GM18909 (cell line): ENCODE measurements around the gene NAP1L4.

ENCODE experiments used
- ATAC-seq: cut with Tn5 transposase; IDR thresholded peaks from one replicate; pipeline ENCODE4 v1.9.1; 2021; ENCODE audit warnings: mild to moderate bottlenecking; ENCODE audit not compliant: unreplicated experiment, poor library complexity

Gene NAP1L4

DNA sequence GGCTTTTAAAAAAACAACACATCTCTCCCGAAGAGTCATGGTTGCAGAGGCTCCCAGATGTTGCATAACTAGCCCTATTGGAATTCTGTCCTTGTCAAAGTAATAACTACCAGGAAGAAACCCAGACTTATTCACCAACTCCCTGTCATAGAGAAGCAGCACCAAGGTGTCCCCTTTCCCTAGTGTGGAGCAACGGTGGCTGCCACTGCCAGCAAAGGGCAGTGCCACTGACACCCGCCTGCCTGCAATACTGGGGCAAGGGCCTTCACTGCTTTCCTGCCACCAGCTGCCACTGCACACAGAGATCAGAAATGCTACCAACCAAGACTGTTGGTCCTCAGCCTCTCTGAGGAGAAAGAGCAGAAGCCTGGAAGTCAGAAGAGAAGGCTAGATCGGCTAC lies 27.3 kb downstream of the NAP1L4 start:
- ATAC-seq, result no peak

DNA sequence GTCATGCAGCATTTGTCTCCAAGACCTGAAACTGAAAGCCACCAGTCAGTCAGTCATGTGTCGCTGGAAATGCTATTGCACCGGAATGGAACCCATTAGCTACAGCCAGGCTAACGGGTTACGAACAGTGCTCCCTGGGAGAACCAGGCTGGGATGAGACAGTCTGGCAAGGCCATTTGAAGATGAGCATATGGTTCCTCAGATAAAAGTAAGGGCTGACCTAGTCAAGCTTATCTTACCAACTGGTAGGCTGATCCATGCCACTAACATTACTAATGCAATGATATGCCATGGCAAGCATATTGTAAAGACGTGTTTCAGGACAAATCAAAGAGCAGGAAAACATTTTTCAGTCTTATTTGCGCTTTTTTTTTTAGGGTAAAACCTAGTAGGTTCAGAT lies 28.4 kb downstream of the NAP1L4 start:
- no peak for ATAC-seq

DNA sequence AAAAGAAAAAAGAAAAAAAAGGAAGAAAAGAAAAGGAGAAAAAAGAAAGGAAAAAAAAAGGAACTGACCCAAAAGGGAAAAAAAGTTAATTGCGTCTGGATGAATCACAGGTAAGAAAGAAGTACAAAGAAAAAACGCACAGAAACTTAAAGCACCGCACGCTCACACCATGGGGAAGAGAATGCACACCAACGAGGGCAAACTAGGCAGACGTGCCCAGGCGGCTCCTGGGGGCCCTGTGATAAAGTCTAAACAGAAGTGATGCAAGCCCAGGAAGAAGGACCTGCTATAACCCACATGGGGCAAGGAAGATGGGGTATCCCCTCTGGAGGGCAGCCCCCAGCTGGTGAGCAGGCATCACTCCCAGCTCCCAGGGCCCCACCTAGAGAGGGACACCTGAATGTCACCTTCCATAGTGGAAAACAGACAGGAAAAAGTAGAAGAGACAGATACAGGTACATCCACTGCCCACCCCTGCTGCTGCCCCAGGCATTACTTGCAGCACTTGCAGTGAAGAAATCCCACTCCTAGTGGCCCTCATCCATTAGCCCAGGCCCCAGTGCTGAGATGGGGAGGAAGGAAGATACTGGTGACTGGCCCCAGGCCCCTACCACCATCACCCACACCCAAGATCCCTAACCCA lies 28.9 kb downstream of the NAP1L4 start:
- no peak for ATAC-seq

DNA sequence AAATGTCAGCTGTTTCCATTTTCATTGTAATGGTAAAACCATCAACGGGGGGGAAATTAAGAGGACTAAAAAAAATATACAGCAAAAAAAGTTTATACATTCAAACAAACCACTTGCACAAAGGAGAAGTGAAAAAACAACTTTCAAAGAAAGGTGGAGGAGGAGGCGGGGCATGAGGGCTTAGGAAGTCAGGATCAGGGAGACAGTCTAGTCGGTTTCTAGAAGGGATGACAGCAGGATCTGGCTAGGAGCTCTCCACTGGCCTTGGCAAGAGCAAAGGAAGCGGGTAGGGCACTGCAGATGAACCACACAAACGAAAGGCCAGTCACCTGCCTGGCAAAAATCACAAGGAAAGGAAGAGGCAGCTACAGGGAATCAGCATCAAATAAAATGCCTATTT lies 31.0 kb downstream of the NAP1L4 start:
- ATAC-seq, result no peak

DNA sequence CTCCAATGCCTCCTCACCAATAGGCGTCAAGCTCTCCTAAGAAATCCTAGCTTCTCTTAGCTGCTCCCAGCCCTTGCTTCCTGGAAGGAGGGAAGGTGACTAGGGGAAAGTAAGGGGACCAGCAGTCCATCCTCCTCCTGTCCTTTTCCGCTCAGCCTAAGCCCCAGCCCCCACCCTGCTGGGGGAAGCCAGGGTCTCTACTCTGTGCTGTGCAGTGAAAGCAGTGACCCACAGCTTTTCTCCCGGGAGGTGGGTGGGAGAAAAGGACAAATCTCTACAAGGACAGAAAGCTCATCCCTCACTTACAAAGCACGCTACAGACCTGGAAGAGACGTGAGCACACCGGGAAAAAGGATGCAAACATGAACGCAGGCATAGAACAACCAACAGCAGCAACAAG lies 32.0 kb downstream of the NAP1L4 start:
- no peak for ATAC-seq

DNA sequence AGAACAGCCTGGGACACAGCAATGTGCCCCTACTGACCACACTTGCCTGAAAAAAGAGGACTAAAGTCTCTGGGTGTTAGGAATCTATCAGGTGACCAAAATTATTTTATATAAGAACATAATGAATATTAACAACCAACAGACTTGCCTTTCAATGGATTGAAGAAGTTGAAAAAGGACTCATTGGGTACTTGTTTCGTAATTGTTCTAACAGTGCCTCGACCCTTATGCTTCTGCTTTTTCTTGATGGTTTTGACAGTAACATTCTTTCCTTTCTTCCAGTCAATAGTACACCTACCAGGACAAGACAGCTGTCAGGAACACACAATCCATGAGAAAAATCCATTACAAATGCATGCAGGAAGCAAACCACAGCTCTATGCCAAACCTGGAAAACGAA lies 33.9 kb downstream of the NAP1L4 start:
- no peak for ATAC-seq

DNA sequence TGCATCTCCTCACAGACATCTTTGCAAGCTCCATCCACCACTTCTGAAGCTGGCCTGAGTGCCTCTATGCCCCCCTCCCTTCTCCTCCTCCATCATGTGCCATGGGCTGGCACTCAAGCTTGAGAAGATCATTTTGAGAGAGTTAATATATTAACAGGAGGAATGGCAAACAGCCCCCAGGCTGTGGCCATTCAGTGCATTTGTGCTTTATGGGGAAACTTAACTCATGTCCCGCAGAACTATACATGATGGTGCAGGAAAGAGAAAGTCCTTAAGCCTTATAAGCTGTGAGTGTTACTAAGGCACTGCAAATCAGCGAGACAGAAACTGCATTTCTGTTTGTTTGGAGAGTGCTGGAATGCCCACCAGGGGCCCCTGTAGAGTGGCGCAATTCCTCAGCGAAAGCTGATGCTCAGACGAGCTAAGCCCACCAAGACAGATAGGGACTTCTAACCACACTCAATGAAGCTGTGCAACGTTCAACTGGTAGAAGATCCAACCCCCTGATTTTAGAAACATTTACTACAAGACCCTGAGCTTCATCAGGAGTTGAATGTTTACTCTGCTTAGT lies 36.1 kb downstream of the NAP1L4 start:
- no peak for ATAC-seq

DNA sequence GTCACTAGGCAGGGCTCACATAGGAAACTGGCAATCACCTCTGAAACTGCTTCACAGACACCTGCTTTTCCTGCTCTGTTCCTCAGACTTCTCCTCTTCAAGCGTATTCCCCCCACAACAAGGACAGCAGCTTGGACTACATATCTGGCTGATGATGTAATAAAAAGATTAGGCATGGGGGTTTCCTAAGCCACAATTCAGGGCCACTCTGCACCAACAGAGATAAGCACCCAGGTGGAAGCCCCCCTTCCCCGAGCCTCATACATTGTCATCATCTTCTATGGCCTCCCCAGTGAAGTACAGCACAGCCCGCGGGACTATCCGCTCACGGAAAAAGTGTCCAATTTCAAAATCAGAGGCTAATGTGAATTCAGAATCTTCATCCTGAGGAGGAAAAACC lies 37.9 kb downstream of the NAP1L4 start:
- no peak for ATAC-seq

DNA sequence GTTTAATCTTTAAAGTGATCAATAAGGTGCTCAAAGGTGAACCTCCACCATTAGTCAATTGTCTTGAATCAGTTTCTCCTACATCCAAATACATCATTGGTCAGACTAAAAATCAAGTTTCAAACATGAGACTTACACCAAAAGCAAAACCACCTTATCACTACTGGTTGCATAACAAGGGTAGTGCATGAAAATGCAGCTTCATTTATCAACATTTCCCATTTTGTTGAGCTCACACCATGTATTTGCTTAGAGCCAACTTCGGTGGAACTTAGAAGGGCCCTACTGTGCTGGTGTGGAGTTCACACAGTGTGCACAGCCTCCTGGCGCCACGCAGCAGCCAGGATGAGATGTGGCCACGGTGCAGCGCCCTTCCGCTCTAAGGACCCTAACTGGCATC lies 39.8 kb downstream of the NAP1L4 start:
- no peak for ATAC-seq

DNA sequence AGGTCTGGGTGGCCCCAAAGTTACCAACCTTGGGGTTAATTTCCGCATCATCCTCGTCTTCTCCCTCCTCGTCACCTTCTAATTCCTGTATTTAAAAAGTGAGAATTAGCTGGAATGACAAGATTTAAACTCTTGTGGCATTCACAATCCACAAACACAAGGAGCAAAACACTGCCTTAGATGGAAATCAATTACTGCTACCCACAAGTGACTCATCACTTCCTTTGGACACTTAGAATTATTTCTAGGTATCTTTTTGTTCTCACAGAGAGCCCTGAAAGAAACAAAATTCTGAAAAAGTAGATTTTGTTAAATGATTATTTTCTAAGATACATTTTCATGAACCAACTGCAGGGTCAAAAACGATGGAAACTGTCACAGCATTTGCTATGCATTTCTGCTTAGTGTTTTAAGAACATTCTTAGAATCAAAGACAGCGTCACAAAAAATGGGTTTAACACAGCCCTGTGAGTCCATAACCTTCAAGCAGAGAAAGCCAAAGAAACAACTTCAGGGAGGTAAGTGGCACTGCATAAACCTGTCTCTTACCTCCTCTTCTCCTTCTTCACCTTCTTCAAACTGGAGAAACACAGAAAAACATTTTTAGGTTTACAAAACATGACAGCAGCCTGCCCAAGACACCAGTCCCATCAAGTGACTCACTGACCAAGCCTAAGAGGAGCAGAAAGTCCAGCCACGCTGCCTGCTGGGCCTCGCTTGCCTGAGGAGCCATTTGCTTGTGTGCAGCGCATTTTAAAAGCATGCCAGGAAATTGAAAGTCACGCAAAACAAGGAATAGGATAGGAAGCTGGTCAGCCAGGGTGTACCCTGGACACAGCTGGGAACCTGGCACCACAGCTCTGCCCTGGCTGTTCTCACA lies 40.7 kb downstream of the NAP1L4 start:
- no peak for ATAC-seq

DNA sequence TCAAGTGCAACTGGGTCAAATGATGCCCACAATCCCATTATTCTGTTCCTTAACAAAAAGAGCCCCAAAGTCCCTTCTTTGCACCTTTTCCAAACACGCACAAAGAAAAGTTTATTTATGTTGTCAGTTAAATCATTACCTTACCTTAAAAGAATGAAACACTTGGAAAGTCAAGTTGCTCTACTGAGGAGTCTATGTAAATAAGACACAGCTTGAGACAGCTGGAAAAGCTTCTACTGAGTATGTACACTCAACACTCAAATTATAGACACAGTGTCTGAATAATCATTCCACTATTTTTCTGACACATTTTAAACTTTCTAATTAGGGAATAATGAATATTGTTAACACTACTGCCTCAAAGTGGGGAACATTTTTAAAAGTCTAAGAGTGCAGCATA lies 41.3 kb downstream of the NAP1L4 start:
- ATAC-seq, result no peak

DNA sequence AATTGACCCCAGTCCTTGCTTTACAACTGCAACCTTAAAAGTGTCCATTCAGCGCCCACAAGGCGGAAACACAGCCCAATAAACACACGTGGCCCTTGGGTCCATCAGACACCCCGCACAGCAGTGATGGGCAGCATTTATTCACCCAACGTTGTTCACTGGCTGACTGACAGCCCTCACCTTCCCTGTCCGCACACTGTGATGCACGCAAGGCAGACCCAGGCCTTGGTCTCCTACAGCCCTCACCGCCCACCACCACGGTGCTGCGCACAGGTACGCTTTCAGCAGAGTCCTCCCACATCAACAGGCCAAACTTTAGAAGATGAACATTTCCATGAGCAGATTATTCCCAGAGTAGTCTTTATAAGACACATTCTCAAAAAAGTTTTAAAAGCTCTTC lies 42.2 kb downstream of the NAP1L4 start:
- ATAC-seq, result no peak

DNA sequence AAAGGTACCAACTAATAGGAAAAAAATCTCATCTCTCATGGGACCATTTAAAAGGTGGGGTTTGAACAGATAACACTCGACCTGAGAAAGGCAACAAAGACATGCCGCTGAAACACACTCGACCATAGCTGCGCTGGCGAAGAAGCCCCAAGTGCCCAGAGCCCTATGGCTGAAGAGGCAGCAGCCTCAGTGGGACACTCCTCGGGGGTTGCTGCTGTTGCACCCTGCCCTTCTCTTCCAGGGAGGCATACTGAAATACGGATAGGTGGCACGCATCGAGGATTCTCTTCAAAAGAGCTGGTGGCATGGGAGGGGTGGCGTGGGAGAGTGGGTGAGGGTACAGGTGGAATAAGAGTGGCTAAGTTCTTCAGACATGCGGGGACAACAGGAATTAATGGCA lies 44.4 kb downstream of the NAP1L4 start:
- ATAC-seq, result no peak

DNA sequence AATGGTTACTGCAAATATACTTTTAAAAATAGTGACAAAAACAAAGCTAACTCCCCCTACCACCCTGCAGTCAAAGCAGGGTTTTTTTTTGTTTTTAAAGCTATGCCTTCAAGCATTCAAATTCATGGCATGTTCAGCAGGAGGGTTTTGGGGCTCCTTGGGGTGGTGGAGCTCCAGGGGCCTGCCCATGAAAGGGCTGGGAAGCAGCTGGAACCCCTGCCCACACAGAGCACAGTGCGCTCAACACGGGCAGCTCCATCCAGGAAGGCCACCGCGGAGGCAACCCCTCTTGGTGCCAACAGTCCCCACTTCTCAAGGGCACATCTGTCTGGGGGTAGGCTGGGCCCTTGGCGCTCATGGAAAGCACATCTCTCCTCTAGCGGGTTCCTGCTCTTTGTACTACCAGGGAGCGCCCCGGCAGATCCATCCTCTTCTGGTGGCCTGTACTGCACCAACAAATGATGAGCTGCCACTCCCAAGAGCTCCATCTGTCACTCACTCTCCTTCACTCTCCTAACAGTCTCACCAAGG lies 46.3 kb downstream of the NAP1L4 start:
- no peak for ATAC-seq

DNA sequence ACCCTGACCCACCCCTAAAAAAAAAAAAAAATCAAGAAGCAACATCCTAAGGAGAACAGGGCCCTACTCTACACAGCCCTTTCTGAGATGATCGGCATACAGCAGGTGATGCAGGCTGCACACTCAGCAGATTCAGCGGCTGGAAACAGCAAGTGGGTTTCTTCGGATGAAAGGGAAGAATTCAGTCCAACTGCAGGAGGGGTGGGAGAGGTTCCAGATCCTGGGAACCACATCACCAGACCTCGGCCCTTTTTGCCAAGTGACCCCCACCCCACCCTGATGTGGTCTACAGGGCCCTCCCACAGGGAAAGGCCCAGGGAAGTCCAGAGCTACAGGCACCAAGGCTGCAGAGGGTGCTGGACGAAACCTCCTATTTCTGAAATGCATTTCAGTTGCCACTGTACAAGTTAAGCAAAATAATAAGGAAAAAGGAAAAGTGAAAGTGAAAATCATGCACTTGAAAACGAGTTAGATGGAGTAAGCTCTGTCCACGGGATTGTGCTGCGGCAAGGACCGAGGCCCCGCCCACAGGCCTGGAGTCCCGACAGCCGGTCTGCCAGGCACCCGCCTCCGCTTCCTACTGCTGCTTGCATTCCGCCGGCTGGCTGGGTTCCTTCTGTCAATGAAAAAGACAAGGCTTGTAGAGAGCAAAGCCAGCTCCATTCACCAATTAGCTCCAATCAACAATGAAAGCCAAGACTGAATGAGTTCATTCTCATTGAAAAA lies 46.9 kb downstream of the NAP1L4 start:
- no peak for ATAC-seq

DNA sequence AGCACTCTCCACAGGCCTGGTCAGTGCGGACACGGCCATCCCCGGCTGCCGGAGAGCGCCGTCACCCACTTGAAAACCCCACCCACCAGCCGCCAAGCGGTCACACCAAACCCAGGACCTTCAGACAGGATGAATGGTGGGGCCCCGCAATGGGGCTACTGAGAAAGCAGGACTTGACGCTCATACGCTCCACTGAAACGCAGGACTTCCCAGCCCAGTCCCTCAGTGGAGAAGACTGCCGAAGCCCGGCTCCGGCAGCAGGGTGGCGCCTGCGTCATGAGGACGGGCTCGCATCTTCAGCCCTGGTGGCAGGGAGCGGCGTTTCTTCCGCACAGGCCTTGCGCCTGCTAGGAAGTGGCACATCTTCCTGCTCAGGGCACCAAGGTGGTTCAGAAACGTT lies 47.6 kb downstream of the NAP1L4 start:
- no peak for ATAC-seq

DNA sequence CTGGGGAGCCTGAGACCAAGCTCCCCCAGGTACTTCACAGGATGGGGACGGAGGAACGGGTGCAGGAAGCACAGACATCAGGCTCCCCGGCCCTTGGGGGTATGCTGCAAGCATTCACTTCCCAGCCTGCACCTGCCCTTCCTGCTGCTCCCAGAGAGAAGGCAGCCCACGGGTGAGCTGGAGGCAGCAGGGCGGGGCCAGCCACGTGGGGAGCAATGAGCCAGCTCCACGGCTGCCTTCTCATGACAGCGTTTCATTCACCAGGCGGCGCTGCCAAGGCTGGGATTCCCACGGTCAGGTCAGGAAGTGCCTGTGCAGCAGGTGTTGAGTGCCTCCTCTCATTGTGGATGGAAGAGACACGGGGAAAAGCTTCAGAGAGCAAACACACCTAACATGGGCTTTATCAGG lies 48.4 kb downstream of the NAP1L4 start:
- ATAC-seq, result no peak

DNA sequence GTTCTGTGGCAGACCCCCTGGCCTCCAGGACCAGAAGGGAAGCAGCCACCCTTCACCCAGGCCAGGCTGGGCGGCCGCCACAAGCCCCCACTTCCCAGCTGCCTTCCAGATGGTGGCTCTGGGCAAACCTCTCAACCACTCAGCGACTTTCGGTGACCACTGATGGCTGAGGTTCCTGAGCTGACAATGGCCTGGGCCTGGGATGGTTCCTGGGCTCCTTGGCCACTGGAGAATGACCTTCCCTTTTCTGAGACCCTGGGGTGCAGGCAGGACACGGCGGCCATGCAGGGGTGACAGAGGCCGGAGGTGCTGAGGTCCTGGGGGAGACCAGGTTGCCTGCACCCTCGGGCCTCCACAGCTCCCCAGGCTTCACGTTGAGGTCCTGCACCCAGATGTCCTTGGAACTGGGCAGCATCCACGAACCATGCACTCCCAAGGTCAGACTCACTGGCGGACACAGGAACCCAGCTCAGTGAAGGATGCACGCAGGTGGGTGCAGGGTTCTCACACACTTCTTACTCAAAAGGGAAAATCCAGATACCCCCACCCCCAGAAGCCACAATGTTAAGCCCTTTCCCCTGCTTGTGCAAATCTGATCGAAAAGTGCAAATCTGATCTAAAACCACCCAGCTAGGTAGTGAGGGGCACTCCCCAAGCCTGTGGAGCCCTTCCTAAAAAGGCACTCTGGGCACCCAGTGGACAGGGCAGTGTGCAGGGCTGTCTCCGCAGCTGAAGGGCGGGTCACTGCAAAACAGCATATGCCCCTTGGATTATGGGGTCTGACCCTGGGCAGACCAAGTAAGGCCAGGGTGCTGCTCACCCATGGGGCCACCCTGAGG lies 49.0 kb downstream of the NAP1L4 start:
- no peak for ATAC-seq

DNA sequence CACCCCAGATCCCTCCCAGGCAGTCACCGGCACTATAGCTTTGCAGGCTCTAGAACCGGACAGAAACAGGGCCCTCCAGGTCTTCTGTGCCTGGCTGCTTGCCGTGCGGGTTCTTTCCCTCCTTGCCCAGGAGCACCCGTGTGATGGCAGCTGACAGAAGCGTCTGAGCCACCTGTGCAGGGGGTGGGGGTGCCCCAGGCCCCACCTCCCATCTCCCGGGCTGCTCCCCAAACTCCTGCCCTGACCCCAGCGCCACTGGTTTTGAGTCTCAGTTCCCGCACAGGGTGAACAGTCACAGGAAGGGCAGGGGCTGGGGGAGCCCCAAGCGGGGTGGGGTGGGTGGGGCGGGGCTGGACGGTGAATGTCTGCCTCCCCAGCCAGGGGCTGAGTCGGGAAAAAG lies 49.7 kb downstream of the NAP1L4 start:
- no peak for ATAC-seq
